CD8-positive, alpha-beta memory T cell (primary cell): ENCODE measurements around the gene BRD2. TPM values are rescaled to one million over a fixed set of nuclear protein-coding genes. Genes with fewer than 3 reads are reported as not detected.
A peak's percentile ranks its signal among the peaks of the same experiment; 100 is the strongest.

Experiments used
- CTCF ChIA-PET: fragments of 350-600 bp; sonication (Branson Sonifier 250); formaldehyde crosslinking; loops from one replicate; lab custom pipeline; 2021; ENCODE audit warnings: antibody characterized with exemption; lab: Charles Lee
- POLR2A ChIA-PET: fragments of 350-600 bp; sonication (Branson Sonifier 250); formaldehyde crosslinking; loops from one replicate; lab custom pipeline; 2021; ENCODE audit warnings: antibody characterized with exemption; lab: Charles Lee
- DNase-seq, 5 donors: peaks; one replicate each; pipeline versions ENCODE4 v3.0.0 to v3.0.0-alpha.2; 2020 to 2022; ENCODE audit warnings: mixed read lengths in 1 of 5
- H3K27ac ChIP-seq: one replicate; pipeline ENCODE4 v1.7.0; 2013; ENCODE audit warnings: low read depth, mild to moderate bottlenecking, low read length, moderate library complexity
- H3K27me3 ChIP-seq: 2 replicates; pipeline ENCODE4 v1.7.0; 2013; ENCODE audit warnings: low read length, mild to moderate bottlenecking; ENCODE audit not compliant: insufficient read depth, poor library complexity, severe bottlenecking
- H3K36me3 ChIP-seq: 2 replicates; pipeline ENCODE4 v1.7.0; 2013; ENCODE audit warnings: mild to moderate bottlenecking, low read length, moderate library complexity; ENCODE audit not compliant: insufficient read depth
- H3K4me1 ChIP-seq: 2 replicates; pipeline ENCODE4 v1.7.0; 2013; ENCODE audit warnings: mild to moderate bottlenecking, low read length, moderate library complexity; ENCODE audit not compliant: insufficient read depth
- H3K4me3 ChIP-seq: 2 replicates; pipeline ENCODE4 v1.7.0; 2013; ENCODE audit warnings: mild to moderate bottlenecking, low read length
- H3K9me3 ChIP-seq: 2 replicates; pipeline ENCODE4 v1.7.0; 2013; ENCODE audit warnings: mild to moderate bottlenecking, low read length
- H3K27ac Mint-ChIP-seq, 8 donors: one replicate each; pipeline ENCODE4 v1.8.0; 2020 to 2021; ENCODE audit warnings: mixed read lengths in 8 of 8, mild to moderate bottlenecking in 6 of 8, inconsistent platforms in 3 of 8, moderate library complexity in 3 of 8
- H3K27me3 Mint-ChIP-seq, 2 donors: one replicate each; pipeline ENCODE4 v1.8.0; 2020 to 2021; ENCODE audit warnings: mixed read lengths in 2 of 2, mild to moderate bottlenecking in 1 of 2, moderate library complexity in 1 of 2
- H3K36me3 Mint-ChIP-seq, 3 donors: one replicate each; pipeline ENCODE4 v1.8.0; 2020 to 2021; ENCODE audit warnings: mixed read lengths in 3 of 3, inconsistent platforms in 1 of 3, mild to moderate bottlenecking in 1 of 3
- H3K4me1 Mint-ChIP-seq, 3 donors: one replicate each; pipeline ENCODE4 v1.8.0; 2020 to 2021; ENCODE audit warnings: mixed read lengths in 3 of 3, inconsistent platforms in 1 of 3, mild to moderate bottlenecking in 1 of 3
- H3K4me3 Mint-ChIP-seq, 7 donors: one replicate each; pipeline ENCODE4 v1.8.0; 2020 to 2021; ENCODE audit warnings: mixed read lengths in 7 of 7, mild to moderate bottlenecking in 6 of 7, moderate library complexity in 4 of 7, inconsistent platforms in 2 of 7
- H3K9me3 Mint-ChIP-seq, 5 donors: one replicate each; pipeline ENCODE4 v1.8.0; 2020 to 2022; ENCODE audit warnings: mixed read lengths in 5 of 5, mild to moderate bottlenecking in 3 of 5, moderate library complexity in 2 of 5, inconsistent platforms in 1 of 5
- polyA plus RNA-seq: library from polyadenylated mRNA; unstranded; fragments of 300-500 nt; fragmentation: Illumina TruSeq; gene quantifications from one replicate; pipeline ENCODE4 v1.2.3, GENCODE V29; 2021
- total RNA-seq, 2 experiments: library from RNA; stranded (reverse); gene quantifications; one replicate each; pipeline ENCODE4 v1.2.3, GENCODE V29; 2021

Gene BRD2
- total and polyA plus RNA-seq, 3 experiments from 2014 or later: 89.9 to 387 (median 373) TPM

DNA sequence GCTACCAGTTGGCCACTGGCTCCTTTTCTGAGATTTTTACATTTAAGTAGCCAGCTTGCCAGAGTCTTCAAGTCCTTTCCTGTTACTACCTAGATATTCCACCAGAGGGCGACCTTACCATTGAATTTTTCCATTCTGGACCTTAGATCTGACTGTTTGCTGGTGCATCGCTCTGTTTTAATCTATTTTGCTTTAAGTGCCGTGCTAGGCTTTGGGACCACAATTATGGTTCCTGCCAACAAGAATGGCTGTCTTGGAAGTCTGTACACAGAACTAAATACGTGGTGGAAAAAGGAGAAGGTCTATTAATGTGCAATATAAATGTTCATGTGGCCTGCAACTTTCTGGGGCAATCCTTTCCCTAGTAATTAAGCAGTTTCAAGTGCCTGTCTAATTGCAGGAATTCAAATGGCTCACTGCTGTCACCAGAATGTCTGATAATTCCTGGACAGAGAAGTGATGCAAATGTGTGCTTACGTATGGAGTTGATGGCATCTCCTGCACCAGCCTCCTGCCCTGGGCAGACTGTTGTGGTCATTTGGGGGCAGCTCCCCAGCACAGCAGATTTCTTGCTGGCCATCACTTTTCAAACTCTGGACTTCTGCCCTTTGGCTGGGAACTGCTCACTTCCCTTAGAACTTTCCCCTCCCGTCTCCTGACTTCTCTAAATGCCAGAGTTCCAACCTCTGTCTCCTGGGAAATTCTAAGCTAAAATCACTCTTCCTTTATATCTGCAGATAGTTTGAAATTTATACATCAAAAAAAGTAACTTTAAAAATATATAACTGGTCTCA, 46.6 kb downstream of the BRD2 start:
- Mint-ChIP-seq H3K36me3 (peaks cover 0 to 1% (median 0%) of the 10 kb centered on the region in 3 donors), H3K27ac (peak overlapping the region in 1 of 8 donors; percentile 78), H3K9me3 (no peaks in the 10 kb centered on the region), H3K27me3 (peaks cover 5% of the 10 kb centered on the region in 2 donors), H3K4me3 (peak overlapping the region in 1 of 7 donors; percentile 0), H3K4me1 (peaks cover 25 to 26% (median 26%) of the 10 kb centered on the region in 3 donors)
- ChIA-PET POLR2A (no interaction called here), CTCF (interaction anchor here (0.6 to 3.7 kb wide), 20 partner anchors 10 to 664 kb away, joined by 3 to 24 read pairs (median 4); partner anchors contain the start of gene HSD17B8)
- H3K27me3 ChIP-seq: no peaks in the 10 kb centered on the region
- H3K4me3 ChIP-seq: no peak overlapping the region
- H3K9me3 ChIP-seq: no peaks in the 10 kb centered on the region
- H3K36me3 ChIP-seq: no peaks in the 10 kb centered on the region
- no peak overlapping the region for H3K27ac ChIP-seq
- peak in 4 of 5 donors; percentile 42 to 75 (median 66) for DNase-seq
- peaks cover 18% of the 10 kb centered on the region for H3K4me1 ChIP-seq

DNA sequence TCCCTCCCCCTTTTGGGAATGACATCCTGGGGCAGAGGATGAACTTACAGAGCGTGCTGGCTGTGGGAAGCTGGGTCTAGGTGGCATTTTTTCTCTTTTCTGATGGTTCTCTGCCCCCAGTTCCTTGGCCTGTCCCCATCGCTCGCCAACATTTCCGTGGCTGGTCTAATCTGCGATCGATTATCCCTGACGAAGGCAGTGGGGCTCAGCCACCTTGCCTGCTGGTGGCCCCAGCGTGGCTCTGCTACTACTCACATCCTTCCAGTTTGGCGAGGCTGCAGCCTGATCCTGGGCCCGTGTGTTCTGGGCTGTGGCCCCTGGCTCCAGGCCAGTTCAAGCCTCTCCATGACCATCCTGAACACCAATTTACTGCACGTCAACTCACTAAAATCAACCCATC, 47.4 kb downstream of the BRD2 start:
- DNase-seq: no peak

DNA sequence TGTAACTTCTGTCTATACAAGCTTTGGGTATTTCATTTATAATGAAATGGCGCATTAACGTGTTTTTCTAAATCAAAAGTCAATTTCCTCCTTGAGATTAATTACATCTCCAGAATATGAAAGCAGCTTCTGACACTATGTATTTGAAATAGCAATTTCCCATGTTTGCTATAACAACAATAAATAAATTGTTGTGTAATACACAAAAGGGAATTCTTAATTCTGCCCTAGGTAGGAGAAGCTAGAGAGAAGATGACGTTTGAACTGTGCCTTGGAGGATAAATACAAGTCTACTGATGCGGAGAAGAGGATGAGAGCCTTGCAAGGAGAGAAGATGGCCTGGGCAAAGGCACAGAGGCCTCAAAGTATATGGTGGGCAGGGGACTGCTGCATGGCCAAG, 48.6 kb downstream of the BRD2 start:
- ChIA-PET POLR2A (no interaction called here), CTCF (interaction anchor here (1.1 to 2.0 kb wide), 5 partner anchors 10 to 231 kb away, joined by 3 to 8 read pairs (median 4); no protein-coding TSS in a partner anchor)
- Mint-ChIP-seq H3K27ac (no peak overlapping the region), H3K36me3 (peaks cover 0 to 1% (median 0%) of the 10 kb centered on the region in 3 donors), H3K27me3 (peaks cover 5 to 8% of the 10 kb centered on the region in 2 donors), H3K4me3 (peak overlapping the region in 1 of 7 donors; percentile 37), H3K9me3 (no peaks in the 10 kb centered on the region), H3K4me1 (peaks cover 25 to 29% (median 26%) of the 10 kb centered on the region in 3 donors)
- H3K4me1 ChIP-seq: peaks cover 18% of the 10 kb centered on the region
- no peak for DNase-seq
- no peaks in the 10 kb centered on the region for H3K36me3 ChIP-seq
- H3K27ac ChIP-seq: no peak overlapping the region
- H3K4me3 ChIP-seq: no peak overlapping the region
- no peaks in the 10 kb centered on the region for H3K27me3 ChIP-seq
- no peaks in the 10 kb centered on the region for H3K9me3 ChIP-seq

More for the DNA sequence above, 47.4 kb downstream of the BRD2 start:
- Mint-ChIP-seq H3K4me3 (no peak overlapping the region), H3K27ac (no peak overlapping the region), H3K4me1 (peaks cover 25 to 29% (median 26%) of the 10 kb centered on the region in 3 donors), H3K27me3 (peaks cover 5 to 8% of the 10 kb centered on the region in 2 donors), H3K9me3 (no peaks in the 10 kb centered on the region), H3K36me3 (peaks cover 0 to 1% (median 0%) of the 10 kb centered on the region in 3 donors)
- peaks cover 18% of the 10 kb centered on the region for H3K4me1 ChIP-seq
- H3K27ac ChIP-seq: no peak overlapping the region
- ChIA-PET CTCF (interaction anchor here (0.6 to 3.7 kb wide), 10 partner anchors 9 to 665 kb away, joined by 3 to 24 read pairs (median 4); no protein-coding TSS in a partner anchor), POLR2A (no interaction called here)
- H3K4me3 ChIP-seq: no peak overlapping the region
- no peaks in the 10 kb centered on the region for H3K27me3 ChIP-seq
- no peaks in the 10 kb centered on the region for H3K9me3 ChIP-seq
- no peaks in the 10 kb centered on the region for H3K36me3 ChIP-seq

DNA sequence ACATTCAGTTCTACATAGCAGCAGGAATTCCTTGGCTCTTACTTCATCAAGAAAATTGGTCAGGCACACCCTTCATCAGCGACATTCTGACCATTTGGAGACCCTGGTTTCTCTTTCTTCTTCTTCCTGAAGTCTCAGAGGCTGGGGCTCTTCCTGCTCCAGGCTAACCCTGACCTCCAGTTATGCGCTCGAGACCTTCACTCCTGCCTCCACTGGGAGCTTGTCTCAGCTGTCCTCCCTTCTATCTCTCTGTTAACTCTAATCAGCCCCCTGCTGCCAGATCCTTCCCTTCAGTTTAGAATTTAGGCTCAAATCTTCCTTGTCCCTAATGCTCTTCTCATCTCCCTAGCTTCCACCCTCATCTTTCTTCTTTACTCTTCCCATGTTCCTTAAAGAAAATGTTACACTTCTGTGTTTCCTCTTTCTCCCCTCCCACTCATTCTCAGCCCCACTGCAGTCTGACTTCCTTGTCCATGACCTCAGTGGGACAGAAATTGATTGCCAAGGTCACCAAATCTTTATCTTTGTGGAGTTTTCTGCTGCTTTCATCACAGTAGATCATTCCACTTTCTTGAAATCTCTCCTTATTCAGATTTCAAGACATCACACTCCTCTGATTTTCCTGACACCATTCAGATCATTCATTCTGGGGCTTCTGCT, 49.4 kb downstream of the BRD2 start:
- Mint-ChIP-seq H3K4me1 (peaks cover 25 to 29% (median 26%) of the 10 kb centered on the region in 3 donors), H3K9me3 (no peaks in the 10 kb centered on the region), H3K27me3 (peaks cover 5 to 8% of the 10 kb centered on the region in 2 donors), H3K27ac (peak overlapping the region in 1 of 8 donors; percentile 96), H3K4me3 (peak overlapping the region in 1 of 7 donors; percentile 91), H3K36me3 (peaks cover 0 to 1% (median 0%) of the 10 kb centered on the region in 3 donors)
- Histone ChIP-seq H3K27me3 (no peaks in the 10 kb centered on the region), H3K4me1 (peaks cover 18% of the 10 kb centered on the region), H3K27ac (no peak overlapping the region), H3K36me3 (no peaks in the 10 kb centered on the region), H3K4me3 (no peak overlapping the region), H3K9me3 (no peaks in the 10 kb centered on the region)
- POLR2A ChIA-PET: interaction anchor here (1.1 kb wide), 1 partner anchor 890 kb away, joined by 4 read pairs; the partner anchor contains the start of gene ATF6B
- no peak for DNase-seq
- CTCF ChIA-PET: interaction anchor here (1.1 to 2.2 kb wide), 3 partner anchors 71 to 231 kb away, joined by 3 to 7 read pairs (median 5); no protein-coding TSS in a partner anchor

DNA sequence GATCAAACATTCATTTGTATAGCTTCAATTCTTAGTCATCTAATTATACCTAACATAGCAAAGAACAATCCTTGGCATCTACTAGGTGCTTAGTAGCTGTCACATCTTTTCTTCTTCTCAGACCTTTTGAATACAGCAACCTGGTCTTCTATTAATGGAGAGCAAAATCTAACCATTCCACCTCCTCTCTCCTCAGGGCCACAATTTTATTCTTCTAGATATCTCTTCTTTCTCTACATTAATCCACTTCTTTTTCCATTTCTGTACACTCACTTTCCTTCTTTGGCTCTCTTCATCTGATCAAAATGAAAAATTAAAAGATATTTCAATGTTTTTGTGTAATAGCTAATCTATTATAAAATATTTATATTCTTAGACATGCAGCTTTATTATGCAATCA, 50.0 kb downstream of the BRD2 start:
- Histone ChIP-seq H3K4me3 (no peak overlapping the region), H3K9me3 (no peaks in the 10 kb centered on the region), H3K36me3 (no peaks in the 10 kb centered on the region), H3K27ac (no peak overlapping the region), H3K4me1 (peaks cover 18% of the 10 kb centered on the region), H3K27me3 (no peaks in the 10 kb centered on the region)
- no peak for DNase-seq
- Mint-ChIP-seq H3K27ac (peak overlapping the region in 3 of 8 donors; percentile 3 to 96 (median 48)), H3K9me3 (no peaks in the 10 kb centered on the region), H3K4me1 (peaks cover 25 to 29% (median 26%) of the 10 kb centered on the region in 3 donors), H3K27me3 (peaks cover 5 to 6% of the 10 kb centered on the region in 2 donors), H3K36me3 (no peaks in the 10 kb centered on the region), H3K4me3 (peak overlapping the region in 2 of 7 donors; percentile 5 to 91)
- POLR2A ChIA-PET: interaction anchor here (1.0 to 1.1 kb wide), 2 partner anchors 9 to 890 kb away, joined by 3 to 4 read pairs; partner anchors contain the start of gene ATF6B
- CTCF ChIA-PET: interaction anchor here (1.1 to 2.2 kb wide), 4 partner anchors 71 to 230 kb away, joined by 3 to 7 read pairs (median 4); partner anchors contain the start of gene TAP2

DNA sequence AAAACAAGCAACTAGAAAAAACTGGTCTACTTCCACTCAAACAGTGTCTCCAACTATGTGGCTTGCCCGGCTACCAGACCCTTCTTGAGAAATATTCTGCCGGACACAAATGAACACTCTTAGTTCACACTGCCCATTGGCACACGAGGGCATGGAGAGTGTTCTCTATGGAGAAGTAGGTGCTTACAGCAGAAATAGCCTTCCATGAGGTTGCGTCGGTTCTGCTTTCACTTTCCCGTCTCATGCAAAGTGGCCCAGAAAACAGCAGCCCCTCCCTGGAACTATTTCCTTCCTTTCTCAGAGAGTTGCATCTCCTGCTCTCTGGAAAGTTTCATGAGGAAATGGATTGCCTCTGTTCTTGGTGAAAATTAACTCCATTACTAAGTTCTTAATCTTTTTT, 50.5 kb downstream of the BRD2 start:
- Histone ChIP-seq H3K27me3 (no peaks in the 10 kb centered on the region), H3K9me3 (no peaks in the 10 kb centered on the region), H3K4me3 (peak overlapping the region; percentile 43), H3K4me1 (peaks cover 18% of the 10 kb centered on the region), H3K27ac (no peak overlapping the region), H3K36me3 (no peaks in the 10 kb centered on the region)
- Mint-ChIP-seq H3K4me3 (peak overlapping the region; percentile 36 to 91 (median 80)), H3K4me1 (peaks cover 25 to 29% (median 26%) of the 10 kb centered on the region in 3 donors), H3K36me3 (no peaks in the 10 kb centered on the region), H3K27ac (peak overlapping the region in 6 of 8 donors; percentile 46 to 96 (median 78)), H3K9me3 (no peaks in the 10 kb centered on the region), H3K27me3 (peaks cover 5 to 6% of the 10 kb centered on the region in 2 donors)
- POLR2A ChIA-PET: interaction anchor here (0.7 to 1.1 kb wide), 4 partner anchors 9 to 891 kb away, joined by 3 to 4 read pairs (median 4); partner anchors contain the start of gene ATF6B
- DNase-seq: peak in 3 of 5 donors; percentile 27 to 37 (median 37)
- CTCF ChIA-PET: interaction anchor here (1.1 to 2.2 kb wide), 5 partner anchors 70 to 230 kb away, joined by 3 to 7 read pairs (median 4); partner anchors contain the start of gene TAP2

DNA sequence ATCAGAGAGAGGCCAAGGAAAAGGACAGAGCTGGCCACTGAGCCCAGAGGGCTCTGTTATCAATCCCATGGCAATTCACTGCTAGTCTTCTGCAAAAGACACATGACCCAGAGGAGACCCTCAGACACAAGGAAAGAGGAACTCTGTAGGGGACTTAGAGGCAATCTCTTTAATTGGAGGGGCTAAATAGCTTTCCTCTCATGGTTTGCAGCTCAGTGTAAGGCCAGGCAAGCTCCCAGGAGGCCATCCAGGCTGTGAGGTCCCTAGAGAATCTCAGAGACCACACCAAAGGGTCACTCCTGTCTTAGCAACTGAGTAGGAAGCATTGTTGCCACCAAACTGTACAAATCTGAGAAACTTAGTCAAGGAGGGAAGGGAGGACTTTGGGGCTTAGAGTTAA, 51.0 kb downstream of the BRD2 start:
- no peak for DNase-seq
- peaks cover 18% of the 10 kb centered on the region for H3K4me1 ChIP-seq
- ChIA-PET POLR2A (interaction anchor here (0.7 to 1.0 kb wide), 3 partner anchors 10 to 174 kb away, joined by 3 to 4 read pairs (median 3); no protein-coding TSS in a partner anchor), CTCF (interaction anchor here (1.4 to 2.2 kb wide), 3 partner anchors 117 to 229 kb away, joined by 3 to 7 read pairs (median 4); partner anchors contain the start of gene TAP2)
- peaks cover 25 to 29% (median 26%) of the 10 kb centered on the region in 3 donors for H3K4me1 Mint-ChIP-seq
- H3K36me3 Mint-ChIP-seq: no peaks in the 10 kb centered on the region
- H3K36me3 ChIP-seq: no peaks in the 10 kb centered on the region
- no peak overlapping the region for H3K27ac ChIP-seq
- H3K4me3 Mint-ChIP-seq: peak overlapping the region; percentile 36 to 91 (median 80)
- H3K27me3 ChIP-seq: no peaks in the 10 kb centered on the region
- no peaks in the 10 kb centered on the region for H3K9me3 Mint-ChIP-seq
- H3K27ac Mint-ChIP-seq: peak overlapping the region in 6 of 8 donors; percentile 46 to 96 (median 80)
- H3K9me3 ChIP-seq: no peaks in the 10 kb centered on the region
- peak overlapping the region; percentile 43 for H3K4me3 ChIP-seq
- peaks cover 5 to 6% of the 10 kb centered on the region in 2 donors for H3K27me3 Mint-ChIP-seq
